HG03432 (cell line): Measurements from ENCODE around the gene AHNAK2.
A peak's percentile ranks its signal among the peaks of the same experiment; 100 is the strongest.

Experiments
- ATAC-seq: cut with Tn5 transposase; IDR thresholded peaks from one replicate; pipeline ENCODE4 v1.9.1; 2021; ENCODE audit warnings: mild to moderate bottlenecking, moderate library complexity; ENCODE audit not compliant: unreplicated experiment

AHNAK2 gene

GRCh38 chr14:104941508-104942365, 36.4 kb downstream of the AHNAK2 start:
- no peak for ATAC-seq

GRCh38 chr14:104940526-104941150, 37.5 kb downstream of the AHNAK2 start:
- no peak for ATAC-seq

GRCh38 chr14:104939666-104940410, 38.3 kb downstream of the AHNAK2 start:
- ATAC-seq: no peak

GRCh38 chr14:104938960-104939359, 39.2 kb downstream of the AHNAK2 start:
- ATAC-seq: no peak

GRCh38 chr14:104938436-104938835, 39.7 kb downstream of the AHNAK2 start:
- ATAC-seq: no peak

- ATAC-seq: no peak
These were observed 40.3 kb downstream of the AHNAK2 start for GRCh38 chr14:104937694-104938365.

GRCh38 chr14:104937161-104937560, 41.0 kb downstream of the AHNAK2 start:
- ATAC-seq: no peak

GRCh38 chr14:104936361-104937155, 41.6 kb downstream of the AHNAK2 start:
- ATAC-seq: no peak

- ATAC-seq: no peak
These were observed 42.2 kb downstream of the AHNAK2 start for GRCh38 chr14:104935955-104936354.

- no peak for ATAC-seq
These were observed 43.0 kb downstream of the AHNAK2 start for GRCh38 chr14:104935026-104935650.

GRCh38 chr14:104933746-104934733, 44.1 kb downstream of the AHNAK2 start:
- ATAC-seq: no peak

GRCh38 chr14:104932676-104933631, 45.2 kb downstream of the AHNAK2 start:
- ATAC-seq: peak; percentile 59

GRCh38 chr14:104931771-104932675, 46.2 kb downstream of the AHNAK2 start:
- no peak for ATAC-seq

- no peak for ATAC-seq
These were observed 46.8 kb downstream of the AHNAK2 start for GRCh38 chr14:104931304-104931770.

GRCh38 chr14:104930526-104931303, 47.5 kb downstream of the AHNAK2 start:
- no peak for ATAC-seq
